IPS DF 19.7 (cell line): ENCODE data around the gene NTRK2.
A peak's percentile ranks its signal among the peaks of the same experiment; 100 is the strongest.

Experiments
- DNase-seq: peaks from one replicate; pipeline ENCODE4 v3.0.0-alpha.2; 2013; ENCODE audit warnings: low read depth, low spot score

NTRK2 gene

DNA sequence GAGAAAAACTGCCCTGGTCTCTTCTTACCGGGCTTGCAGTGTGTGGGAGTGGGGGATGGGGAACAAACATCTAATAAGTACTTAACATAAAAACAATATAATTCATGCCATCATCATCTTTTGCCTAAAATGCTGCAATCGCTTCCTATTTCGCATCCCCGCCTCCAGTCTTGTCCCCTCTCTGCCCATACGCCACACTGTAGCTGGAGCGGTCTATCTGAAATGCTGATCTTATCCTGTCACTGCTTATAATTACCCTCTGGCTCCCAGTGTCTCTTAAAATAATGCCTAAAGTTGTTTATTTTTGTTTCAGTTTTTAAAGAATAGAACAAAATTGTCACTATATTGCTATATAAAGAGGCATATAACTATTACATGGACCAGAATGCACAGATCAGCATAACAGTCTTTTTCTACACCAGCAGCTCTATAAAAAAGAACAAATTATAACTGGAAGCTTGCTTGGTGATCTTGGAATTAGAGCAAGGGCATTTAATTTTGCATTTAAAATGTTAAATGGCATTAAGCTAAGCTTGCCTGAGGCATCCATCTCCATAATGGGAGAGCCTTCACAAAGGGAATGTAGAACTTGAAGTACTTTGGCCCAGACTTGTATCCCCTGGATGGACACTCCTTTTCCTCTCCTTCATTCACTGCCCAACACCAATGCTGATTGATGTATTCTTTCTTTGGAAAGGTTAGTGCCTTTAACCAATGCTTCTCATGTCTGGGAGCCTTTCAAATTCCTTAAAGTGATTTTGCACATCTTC lies 12.2 kb downstream of the NTRK2 start:
- no peak for DNase-seq

DNA sequence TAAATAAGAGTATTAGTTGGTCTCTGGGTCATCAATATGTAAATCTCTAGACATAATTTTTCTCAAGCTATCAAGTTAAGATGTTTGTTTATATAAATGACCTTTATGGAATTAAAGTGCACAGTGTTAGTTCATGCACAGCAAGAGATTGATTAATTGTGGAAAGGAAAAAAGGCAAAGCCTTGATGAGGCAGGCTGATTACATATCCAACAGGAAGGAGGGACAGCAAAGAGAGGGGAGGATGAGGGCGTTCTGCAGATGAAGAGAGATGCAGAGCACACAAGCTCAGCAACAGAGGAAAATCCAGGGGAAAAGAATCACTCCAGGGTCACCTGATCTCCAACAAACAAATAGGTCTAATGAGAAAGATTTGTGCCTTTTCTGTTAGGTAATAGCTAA lies 16.5 kb downstream of the NTRK2 start:
- DNase-seq = no peak

DNA sequence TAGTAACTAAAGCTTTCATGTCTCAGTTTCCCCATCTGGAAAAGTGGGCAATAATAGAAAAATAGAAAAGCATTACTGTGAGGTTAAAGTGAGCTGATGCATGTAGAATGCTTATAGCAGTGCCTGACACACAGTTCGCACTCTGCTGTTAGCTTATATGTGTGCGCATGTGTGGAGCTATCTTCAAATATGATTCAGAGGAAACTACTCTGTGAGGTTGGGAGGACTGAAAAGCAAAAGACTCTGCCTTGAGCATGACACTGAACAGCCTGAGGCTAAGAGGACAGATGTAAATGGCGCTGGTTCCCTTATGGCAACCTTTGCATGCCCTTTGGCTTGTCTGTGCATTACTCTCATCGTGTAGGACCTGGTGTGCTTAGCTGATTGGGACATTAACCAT lies 19.4 kb downstream of the NTRK2 start:
- DNase-seq = no peak

DNA sequence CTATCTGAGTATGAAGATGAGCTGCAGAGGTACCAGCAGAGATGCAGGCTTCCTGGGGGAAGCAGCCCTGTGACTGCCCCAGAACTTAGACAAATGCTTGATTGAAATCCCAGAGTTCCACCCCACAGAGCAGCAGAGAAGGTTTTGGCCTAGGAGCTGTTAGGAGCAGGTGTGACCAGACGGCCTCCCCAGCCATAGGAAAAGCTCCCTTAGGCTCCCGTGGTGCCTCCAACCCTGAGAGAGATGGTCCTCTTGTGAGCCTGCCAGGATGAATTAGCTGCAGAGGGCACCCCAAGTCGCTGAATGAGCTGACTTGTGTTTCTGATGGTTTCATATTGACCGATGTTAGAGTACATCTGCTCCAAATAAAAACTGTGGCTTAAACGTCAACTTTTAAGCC lies 22.1 kb downstream of the NTRK2 start:
- DNase-seq = no peak

DNA sequence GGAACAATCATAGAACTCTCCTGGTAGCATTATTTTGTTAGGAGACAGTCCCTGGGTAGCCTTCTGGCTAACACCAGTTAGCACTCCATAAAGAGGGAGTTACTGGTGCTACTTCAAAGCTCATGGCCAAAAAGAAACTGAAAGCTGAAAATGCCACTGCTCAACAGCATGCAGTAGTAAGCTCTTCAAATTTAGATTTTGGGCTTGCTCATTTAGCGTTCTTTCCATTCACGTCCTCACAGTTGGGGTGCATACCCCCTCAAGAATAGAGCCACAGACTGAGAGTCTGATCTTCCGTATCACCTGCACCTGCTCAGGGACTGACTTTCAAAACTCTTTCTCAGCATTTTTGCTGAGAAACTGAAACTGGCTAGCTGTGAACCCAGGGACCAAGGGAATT lies 24.7 kb downstream of the NTRK2 start:
- no peak for DNase-seq

DNA sequence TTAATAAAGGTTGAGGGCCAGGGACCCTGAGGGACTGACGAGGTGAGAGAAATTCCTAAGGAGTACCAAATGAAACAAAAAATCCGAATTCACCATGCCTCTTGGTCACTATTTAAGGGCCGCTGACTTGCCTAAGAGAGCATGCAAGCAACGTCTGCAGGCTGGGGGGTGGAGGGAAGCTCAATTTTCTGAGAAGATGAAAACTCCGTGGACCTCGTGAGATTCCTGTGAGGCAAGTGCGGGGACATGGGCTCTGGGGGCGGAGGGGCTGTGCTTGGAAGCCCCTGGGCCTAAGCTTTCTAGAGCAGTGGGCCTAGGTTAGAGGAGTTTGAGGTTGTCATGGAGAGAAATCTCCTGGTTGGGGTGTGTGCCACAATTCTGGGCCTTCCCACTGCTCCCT lies 27.5 kb downstream of the NTRK2 start:
- no peak for DNase-seq

DNA sequence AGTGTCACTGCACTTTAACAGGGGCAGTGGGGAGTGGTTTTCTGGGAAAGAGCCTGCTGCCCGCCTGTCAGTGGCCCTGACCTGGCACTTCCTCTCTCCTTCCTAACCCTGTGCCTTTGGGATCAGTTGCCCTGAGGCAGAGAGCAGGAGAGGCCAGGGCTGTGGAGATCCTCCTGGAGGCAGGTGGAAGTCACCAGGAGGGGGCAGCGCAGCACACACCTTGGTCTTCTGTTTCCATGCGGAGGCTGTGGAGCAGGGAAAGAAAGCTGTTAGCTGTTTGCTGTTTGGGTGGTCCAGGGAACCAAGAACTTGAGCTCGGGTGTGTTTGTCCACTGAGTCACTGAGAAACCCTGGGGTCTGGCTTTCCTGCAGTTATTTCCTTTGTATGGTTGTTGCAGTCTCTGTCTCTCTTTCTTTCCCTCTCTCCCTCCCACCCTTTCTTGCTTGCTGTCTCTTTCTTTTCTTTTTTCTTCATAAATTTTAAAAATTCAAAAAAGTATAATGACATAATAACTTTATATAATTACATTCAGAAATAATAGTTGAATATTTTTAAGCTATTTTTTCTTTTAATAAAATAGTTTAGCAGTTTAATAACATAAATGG lies 28.1 kb downstream of the NTRK2 start:
- DNase-seq = peak; percentile 82

DNA sequence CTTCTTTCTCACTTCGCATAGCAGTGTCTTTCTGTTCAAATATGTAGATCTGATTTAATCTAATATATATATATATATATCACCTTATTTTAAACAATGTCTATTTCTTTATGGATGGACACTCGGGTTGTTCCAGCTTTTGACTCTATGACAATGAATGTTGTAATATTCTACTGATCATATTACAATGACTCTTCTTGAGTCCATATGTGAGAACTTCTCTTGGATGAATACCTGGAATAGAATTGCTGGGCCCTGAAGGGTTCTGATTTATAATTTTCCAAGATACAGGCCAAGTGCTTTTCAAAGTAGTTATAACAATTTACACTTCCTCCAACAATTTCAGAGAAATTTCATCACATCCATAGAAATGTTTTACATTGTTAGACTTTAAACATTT lies 28.8 kb downstream of the NTRK2 start:
- no peak for DNase-seq

DNA sequence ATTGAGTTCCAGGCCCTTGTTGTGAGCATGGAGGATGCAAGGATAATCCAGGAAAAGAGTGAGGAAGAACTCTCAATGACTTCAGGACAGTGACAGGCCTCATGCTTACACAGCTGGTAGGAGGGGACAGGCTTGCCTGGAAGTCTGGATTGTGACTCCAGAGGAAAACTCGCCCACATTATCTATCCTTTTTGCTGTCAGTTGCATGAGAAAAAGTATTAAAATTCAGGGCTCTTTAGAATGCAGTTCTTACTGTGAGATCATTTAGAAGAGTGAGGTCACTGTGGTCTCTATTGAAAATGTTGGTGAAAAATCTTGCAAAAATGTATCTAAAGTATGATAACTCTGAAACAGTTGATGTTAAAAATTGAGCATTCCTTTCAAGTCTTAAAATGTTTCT lies 30.5 kb downstream of the NTRK2 start:
- no peak for DNase-seq

DNA sequence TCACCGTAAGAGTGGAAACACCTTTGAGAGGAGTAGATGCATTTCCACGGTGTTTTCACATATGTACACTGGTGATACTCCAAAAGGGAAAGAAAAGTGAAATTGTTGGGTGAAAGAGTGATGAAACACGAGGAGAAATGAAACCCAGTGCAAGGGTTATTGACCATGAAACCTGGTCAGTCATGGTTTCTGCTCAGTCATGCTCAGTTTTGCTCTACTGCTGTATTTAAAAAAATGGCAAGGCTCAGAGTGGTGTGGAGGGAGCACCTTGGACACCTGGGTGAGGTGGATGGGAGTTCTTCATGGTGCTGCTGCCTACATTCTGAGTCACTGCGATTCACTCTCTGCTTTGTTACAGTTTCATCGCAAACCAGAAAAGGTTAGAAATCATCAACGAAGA lies 32.3 kb downstream of the NTRK2 start:
- no peak for DNase-seq

DNA sequence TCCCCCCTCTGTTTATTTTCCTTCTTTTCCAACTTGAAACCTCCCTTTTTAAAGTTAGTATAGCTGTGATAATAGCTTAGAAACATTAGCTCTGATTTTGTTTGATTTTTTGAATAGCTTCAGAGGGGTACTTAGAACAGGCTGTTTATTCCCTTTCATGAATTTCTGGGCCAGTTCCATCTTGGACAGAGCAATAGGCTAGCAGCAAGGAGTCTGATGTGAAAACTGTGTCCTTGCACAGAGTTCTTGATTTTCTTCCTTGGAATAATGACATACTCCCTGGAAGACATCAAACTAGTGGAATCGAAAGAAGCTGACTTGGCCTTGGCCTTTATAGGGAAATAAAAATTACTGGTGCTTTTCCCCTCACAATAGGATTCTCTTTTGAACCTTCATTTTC lies 32.9 kb downstream of the NTRK2 start:
- no peak for DNase-seq

DNA sequence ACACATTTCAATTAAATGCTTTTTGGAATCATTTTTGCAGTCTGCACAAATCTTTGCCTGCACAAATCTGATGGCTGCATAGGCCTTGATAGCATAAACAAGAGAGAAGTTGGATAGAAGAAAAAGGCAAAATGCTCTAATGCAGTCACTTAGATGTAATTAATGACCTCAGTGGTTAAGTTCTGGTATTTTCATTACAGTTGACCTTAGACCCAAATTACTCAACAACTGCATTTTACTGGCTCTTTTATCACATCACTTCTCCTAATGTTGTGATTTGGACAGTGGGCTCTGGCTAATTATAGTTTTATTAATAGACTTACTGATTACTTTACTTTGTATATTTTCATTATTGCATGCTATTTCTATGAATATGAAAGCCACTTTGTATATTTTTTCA lies 34.3 kb downstream of the NTRK2 start:
- DNase-seq = no peak

DNA sequence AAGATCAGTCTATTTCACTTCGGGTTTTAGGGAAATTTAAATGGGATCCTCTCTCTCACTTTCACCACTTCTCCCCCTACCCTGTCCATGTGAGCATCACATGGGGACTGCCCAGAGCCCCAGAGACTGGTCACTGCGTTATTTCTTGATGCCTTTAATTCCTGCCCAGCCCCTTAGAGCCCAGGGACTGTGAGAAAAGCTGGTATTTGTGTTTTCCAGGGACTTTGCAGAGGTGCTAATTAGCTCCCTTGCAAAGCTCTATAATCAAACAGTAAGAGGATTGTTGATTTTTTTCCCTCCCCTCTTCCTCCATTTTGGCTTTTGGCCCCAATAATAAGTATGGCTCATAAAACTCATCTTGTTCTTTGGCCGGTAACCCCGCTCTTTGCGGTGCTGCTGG lies 35.6 kb downstream of the NTRK2 start:
- no peak for DNase-seq

DNA sequence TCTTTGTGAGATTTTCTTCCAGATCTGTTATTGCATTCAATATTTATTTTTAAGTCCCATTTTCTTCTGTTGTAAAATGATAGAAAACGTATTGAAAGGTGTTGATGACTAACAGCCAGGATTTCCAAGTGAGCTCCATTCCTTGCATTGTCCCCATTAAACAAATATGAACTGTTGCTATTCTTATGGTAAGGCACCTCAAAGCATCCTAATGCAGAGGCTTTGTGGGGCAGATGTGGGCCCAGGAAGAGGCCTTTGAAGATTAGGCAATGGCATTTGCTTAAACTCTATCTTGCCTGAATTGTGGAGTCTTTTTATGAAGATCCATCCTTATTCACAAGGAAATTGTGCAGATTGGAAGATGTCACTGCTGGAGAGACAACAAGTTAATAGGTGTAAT lies 38.9 kb downstream of the NTRK2 start:
- DNase-seq = peak; percentile 48

DNA sequence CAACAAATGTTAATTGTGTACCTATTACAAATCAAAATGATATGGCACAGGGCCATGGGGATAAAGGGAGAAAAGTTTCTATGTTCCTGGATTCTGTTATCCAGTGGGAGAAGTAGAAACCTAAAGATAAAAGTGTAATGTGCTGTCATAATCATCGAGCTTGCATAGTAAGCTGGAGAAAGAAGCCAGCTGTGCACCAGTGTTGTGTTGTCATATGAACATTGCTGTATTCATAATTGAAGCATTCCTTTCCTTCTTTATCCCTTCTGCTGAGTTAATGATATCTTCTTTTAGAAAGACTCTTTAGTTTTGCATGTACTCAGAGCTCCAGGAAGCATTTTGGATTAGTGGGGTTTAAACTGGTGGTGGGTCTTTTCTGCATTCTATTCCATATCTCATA lies 39.5 kb downstream of the NTRK2 start:
- no peak for DNase-seq

DNA sequence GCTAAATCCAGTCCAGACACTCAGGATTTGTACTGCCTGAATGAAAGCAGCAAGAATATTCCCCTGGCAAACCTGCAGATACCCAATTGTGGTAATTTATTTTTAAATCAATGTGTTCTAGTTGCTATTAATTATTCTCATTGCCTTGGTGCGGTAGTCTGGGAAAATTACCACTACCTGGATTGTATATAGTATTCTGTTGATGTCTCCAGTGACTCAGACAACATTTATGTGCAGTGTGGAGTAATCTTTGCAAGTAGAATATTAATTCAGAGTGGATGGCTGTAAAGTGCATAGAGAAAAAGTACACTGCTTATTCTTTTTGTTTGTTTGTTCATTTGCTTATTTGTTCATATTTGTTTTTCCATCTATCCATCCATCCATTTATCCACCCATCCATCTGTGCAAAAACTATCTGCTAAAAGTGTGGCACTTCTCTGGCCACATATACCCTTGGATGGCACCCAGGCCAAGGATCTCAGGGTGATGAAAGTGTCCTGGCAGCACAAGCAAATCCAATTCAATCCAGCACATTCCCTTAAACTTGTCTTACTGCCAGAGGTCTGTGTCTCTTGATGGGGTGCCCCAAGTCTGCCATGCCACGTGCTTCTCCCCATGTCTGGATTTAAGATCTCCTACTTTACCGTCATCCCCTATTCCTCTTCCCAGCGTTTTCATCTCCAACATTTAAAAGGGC lies 41.3 kb downstream of the NTRK2 start:
- no peak for DNase-seq

DNA sequence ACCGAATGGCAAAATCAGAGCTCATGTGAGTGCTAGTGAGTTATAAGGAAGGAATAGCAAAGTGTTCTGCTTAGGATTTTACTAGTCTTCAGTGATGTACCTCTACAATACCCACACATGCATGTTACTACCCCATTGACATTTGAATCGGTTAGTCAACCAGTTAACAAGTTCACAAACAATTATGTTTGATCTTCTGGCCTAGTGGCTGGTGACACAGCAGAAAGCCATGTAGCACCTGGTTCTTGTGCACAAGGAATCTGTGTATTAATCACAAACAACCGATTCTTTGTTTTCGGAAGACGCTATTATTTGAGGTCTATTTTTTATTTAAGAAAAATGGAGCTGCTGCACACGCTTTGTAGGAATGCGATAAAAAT lies 41.9 kb downstream of the NTRK2 start:
- DNase-seq = no peak

DNA sequence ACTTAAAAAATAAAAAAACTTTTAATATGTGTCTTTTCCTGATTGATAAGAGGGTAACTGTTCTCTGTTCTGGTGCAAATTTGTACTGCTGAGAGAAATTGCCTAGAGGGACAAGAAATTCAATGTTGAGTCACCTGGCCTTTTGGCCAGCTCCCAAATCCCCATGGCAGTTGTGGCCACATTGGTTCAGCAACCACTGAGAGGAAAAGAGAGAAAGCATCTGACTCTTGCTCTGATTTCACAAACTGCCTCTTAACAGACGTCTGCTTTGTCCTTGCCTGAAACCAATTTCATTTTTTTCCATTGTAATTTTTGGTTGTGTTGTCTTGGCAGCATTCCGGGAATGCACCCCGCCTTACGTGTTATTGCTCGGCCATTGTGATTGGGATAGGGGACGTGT lies 42.4 kb downstream of the NTRK2 start:
- DNase-seq = no peak

DNA sequence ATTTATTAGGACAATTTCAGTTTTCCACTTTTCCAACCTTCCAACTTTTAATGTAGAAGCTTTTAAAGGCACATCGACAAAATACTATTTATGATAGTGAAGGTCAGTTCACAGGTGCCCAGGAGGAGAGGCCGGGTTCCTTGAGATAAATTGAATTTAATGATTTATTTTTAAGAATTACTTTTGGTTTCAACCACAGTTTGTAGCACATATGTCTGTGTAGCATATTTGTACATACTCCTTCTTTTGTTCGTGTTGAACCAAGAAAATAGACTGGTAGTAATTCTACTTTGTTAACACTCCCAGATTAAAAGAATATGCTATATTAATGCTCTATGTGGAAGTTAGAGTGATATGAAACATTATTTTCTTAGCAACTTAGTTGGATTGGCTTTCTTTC lies 46.7 kb downstream of the NTRK2 start:
- DNase-seq = no peak

DNA sequence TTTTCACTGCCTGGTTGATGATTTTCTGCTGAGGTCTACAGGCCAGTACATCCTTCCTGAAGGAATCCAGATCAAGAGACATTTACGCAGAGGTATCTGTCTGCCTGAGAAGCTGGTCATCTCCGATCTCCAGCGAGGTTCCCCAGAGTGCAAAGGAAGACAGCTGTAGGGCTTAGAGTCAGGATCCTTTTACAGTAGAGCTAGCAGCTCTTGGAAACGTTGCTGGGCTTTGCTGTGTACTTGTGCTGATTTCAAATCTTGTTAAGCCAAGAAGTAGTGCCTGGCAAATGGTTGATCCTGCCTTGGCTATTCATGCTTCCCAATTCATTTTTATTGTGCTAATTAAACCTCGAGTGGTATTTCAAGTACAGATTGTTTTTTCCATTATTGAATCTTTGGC lies 48.9 kb downstream of the NTRK2 start:
- DNase-seq = no peak

DNA sequence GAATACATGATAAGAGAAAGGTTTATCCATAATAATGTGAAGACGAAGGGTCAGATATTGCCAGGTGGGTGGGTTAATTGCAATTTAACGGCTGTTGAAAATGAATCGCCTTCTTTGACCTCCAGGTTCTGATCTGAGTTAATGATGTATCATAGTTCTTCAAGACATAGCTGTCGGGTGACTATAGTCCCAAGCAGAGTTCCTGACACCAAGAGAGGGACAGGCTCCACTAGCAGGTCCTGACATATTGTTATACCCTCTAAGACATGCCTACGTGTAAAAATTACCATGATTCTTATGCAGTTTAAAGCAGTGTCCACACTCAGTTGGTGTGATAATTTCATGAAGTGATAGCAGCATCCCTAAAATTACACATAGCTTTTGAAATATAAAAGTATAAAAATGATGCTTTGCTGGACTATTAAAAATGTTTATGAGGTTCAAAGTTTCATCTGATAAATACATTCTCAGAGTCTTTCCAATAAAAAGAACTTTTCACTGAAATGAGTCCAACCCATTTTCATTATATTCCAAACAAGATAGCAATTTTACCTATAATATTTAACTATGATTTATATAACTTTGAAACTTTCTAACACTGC lies 53.0 kb downstream of the NTRK2 start:
- DNase-seq = no peak

DNA sequence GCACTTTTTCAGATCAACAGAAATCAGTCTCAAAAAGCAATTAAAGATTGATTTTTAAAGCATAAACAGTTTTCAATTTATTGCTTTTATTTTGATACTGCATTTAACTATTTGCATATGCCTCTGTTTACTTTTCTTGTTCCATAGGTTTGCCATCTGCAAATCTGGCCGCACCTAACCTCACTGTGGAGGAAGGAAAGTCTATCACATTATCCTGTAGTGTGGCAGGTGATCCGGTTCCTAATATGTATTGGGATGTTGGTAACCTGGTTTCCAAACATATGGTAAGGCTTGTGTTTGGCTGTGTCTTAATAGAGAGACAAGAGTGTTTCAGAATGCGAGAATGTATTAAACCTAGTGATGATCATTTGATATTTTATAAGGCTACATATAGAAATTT lies 53.9 kb downstream of the NTRK2 start:
- DNase-seq = no peak

DNA sequence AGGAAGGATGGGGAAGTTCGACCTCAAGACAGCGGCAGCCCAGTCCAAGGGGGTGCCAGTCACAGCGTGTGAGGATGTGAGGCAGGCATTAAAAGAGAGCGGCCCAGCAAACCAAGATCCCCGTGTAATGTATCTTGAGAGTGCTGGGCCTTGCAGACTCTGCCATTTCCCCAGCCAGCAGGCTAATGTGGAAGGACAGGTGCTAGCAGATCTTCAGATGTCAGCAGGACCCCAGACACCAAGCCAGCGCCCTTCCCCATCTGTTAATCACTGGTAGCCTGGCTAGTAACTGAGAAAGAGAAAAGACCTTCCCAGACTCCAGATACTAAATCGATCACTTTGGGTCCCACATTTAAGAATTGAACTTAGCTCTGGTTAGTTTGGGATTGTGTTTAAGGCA lies 62.2 kb downstream of the NTRK2 start:
- DNase-seq = no peak
